Mesodermal cell (in vitro differentiated cells): Measurements from ENCODE around the gene KCNE1. TPM values are rescaled to one million over a fixed set of nuclear protein-coding genes. Genes with fewer than 3 reads are reported as not detected.
"Not testable (repeated sequence)": the region's sequence is repeated elsewhere in the genome, so short reads cannot be mapped to it uniquely, and the experiment has no call there.

ENCODE experiments used
- H3K27ac ChIP-seq: 2 replicates; pipeline ENCODE4 v1.7.0; 2013; ENCODE audit warnings: mild to moderate bottlenecking, low read depth, low read length, moderate library complexity; ENCODE audit not compliant: severe bottlenecking
- H3K36me3 ChIP-seq: 2 replicates; pipeline ENCODE4 v1.7.1; 2013; ENCODE audit warnings: mild to moderate bottlenecking, low read length, moderate library complexity; ENCODE audit not compliant: control insufficient read depth, insufficient read depth
- H3K4me1 ChIP-seq: one replicate; pipeline ENCODE4 v1.7.1; 2013; ENCODE audit warnings: mild to moderate bottlenecking, low read length; ENCODE audit not compliant: insufficient read depth, control insufficient read depth, poor library complexity, severe bottlenecking
- H3K4me3 ChIP-seq: 2 replicates; pipeline ENCODE4 v1.7.0; 2013; ENCODE audit warnings: low read length, control low read depth, mild to moderate bottlenecking; ENCODE audit not compliant: insufficient read depth, poor library complexity, severe bottlenecking; ENCODE audit errors: extremely low read depth
- H3K9me3 ChIP-seq: 2 replicates; pipeline ENCODE4 v1.7.1; 2013; ENCODE audit warnings: mild to moderate bottlenecking, low read length, moderate library complexity; ENCODE audit not compliant: control insufficient read depth
- WGBS, 2 experiments: methylation state at CpG; one replicate each; pipeline ENCODE4 v1.1.5; 2013; ENCODE audit warnings: missing lambda C conversion rate in 2 of 2; ENCODE audit not compliant: insufficient coverage in 2 of 2; 5-methylcytosine and 5-hydroxymethylcytosine counted together
- polyA plus RNA-seq, 2 experiments: library from polyadenylated mRNA; stranded (reverse); fragments of 50-300 nt; gene quantifications; one replicate each; pipeline ENCODE4 v1.2.3, GENCODE V29; 2013

KCNE1 gene
- 1.2 TPM for polyA plus RNA-seq (2013, experiment 1 of 2)
- 1.4 TPM for polyA plus RNA-seq (2013, experiment 2 of 2)

GRCh38 chr21:34511787-34512455 is at the start of gene KCNE1:
TSS of gene KCNE1 (minus strand) at chr21:34512210. CDS start at chr21:34449634, 62,576 bp downstream.
- H3K9me3 ChIP-seq: no peaks in the 10 kb centered on the region
- H3K4me1 ChIP-seq: no peaks in the 10 kb centered on the region
- peaks cover 12% of the 10 kb centered on the region for H3K36me3 ChIP-seq
- H3K27ac ChIP-seq: no peak within 1 kb of the TSS
- WGBS, 2 experiments: 86 to 96% methylated on average over 10 to 12 of the region's 14 CpGs
- no peak within 1 kb of the TSS for H3K4me3 ChIP-seq

- Histone ChIP-seq H3K27ac (no peak overlapping the region), H3K9me3 (no peaks in the 10 kb centered on the region), H3K36me3 (no peaks in the 10 kb centered on the region), H3K4me1 (peaks cover 9% of the 10 kb centered on the region), H3K4me3 (no peak overlapping the region)
- 85 to 98% methylated on average over 6 to 7 of the region's 7 CpGs for WGBS, 2 experiments
Measured at GRCh38 chr21:34561806-34562205, 49.8 kb upstream of the KCNE1 start.

DNA sequence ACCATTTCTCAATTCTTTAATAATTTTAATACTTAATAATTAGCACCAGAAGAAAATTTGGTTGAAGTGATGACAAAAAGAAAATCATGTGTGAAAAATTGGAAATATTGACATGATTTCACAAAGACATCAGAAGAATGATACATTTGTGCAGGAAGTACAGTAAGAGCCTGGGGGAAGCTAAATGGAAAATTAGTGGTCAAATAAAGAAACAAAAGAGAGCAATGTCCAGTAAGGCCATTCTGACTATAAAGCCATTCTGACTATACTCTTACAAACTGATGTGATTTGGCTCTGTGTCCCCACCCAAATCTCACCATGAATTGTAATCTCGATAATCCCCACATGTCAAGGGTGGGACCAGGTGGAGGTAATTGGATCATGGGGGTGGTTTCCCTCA is 48.6 kb upstream of the KCNE1 start:
- no peaks in the 10 kb centered on the region for H3K9me3 ChIP-seq
- no CpG with 5 or more reads among the region's 1 CpG for WGBS, 2 experiments
- H3K4me3 ChIP-seq: no peak overlapping the region
- no peak overlapping the region for H3K27ac ChIP-seq
- H3K4me1 ChIP-seq: peaks cover 9% of the 10 kb centered on the region
- H3K36me3 ChIP-seq: no peaks in the 10 kb centered on the region

DNA sequence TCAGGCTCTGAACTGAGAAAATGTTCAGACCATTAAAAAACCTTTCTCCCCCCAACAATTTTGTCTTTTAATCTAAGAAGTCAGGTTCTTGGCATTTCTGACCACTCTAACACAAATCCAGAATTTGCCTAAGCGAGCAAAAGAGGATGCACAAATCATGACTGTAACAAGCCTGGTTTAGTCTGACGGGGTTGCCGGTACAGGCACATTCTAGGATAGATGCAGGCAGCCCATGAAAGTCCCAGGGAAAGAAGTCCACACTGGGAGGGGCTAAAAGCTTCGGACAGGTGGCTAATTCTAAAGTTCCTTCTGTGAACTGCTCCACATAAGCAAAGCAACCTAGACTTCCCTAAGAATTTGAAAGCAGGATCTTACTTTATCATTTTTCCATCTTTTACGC is 48.0 kb upstream of the KCNE1 start:
- Histone ChIP-seq H3K4me1 (peaks cover 9% of the 10 kb centered on the region), H3K36me3 (no peaks in the 10 kb centered on the region), H3K9me3 (peaks cover 4% of the 10 kb centered on the region), H3K27ac (no peak overlapping the region), H3K4me3 (no peak overlapping the region)
- WGBS, 2 experiments: 94 to 98% methylated on average over 4 of the region's 5 CpGs

DNA sequence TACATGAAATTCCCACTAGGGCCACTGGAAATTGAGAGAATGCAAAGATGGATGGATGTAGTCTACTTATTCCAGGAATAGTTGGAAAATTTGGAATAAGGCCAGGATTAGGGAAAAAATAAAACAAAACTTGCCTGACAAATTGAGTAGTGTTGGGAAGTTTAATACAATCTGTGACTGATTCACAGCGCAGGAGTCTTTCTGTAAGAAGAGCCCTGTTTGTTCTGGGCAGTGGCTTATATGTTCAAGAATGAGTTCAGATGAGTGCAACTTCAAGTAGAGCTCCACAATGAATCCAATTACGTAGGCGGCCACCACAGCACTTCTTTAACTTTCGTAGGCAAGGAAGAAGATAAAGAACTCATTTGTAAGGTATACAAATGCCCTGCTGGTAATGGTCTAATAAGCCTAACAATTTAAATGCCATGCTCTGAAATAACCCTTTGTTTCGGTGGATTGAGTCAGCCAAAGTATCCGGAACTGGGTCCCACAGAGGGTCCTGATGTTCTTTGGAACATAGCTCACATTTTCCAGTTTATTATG is 47.1 kb upstream of the KCNE1 start:
- H3K4me1 ChIP-seq: peaks cover 9% of the 10 kb centered on the region
- H3K36me3 ChIP-seq: no peaks in the 10 kb centered on the region
- no peak overlapping the region for H3K27ac ChIP-seq
- WGBS, 2 experiments: 83 to 91% methylated on average over 6 of the region's 6 CpGs
- H3K9me3 ChIP-seq: peaks cover 7% of the 10 kb centered on the region
- H3K4me3 ChIP-seq: no peak overlapping the region

DNA sequence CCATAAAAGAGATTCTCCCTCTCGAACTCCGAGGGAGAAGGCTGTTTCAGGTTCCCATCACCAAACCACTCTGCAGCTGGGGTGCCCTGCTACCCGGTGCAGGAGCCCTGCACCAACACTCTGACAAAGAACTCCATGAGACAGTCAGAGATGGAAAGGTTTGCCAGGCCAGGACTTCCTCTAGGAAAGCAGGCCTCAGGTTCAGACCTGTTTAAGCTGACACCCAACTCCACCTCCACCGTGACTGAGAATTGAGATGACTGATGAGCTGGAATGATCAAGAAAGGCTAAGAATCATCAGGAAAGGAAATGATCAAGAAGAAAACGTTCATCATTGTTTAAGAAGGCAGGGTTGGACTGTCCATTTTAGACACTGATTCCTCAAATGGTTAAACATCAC is 46.2 kb upstream of the KCNE1 start:
- Histone ChIP-seq H3K4me1 (peaks cover 9% of the 10 kb centered on the region), H3K4me3 (no peak overlapping the region), H3K9me3 (peaks cover 7% of the 10 kb centered on the region), H3K36me3 (no peaks in the 10 kb centered on the region), H3K27ac (no peak overlapping the region)
- 86 to 91% methylated on average over 4 of the region's 5 CpGs for WGBS, 2 experiments

DNA sequence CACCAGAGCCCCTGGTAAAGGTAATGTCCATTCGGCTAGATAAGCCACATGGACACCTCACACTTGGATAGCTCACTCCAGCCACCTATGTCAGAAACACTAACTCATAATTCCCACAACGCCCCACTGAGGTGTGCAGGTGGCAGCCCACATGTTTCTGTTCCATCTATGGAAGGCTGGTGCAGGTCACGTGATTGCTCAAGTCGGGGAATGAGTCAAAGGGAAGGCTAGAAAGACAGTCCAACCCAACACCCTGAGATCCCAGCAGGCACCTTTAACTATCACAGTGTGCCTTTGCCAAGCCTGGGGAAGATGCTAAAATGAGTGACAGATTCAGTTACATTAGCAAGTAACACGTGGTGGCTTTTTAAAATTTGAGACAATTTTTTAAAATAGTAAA is 45.3 kb upstream of the KCNE1 start:
- Histone ChIP-seq H3K4me3 (no peak overlapping the region), H3K4me1 (peaks cover 13% of the 10 kb centered on the region), H3K27ac (no peak overlapping the region), H3K36me3 (no peaks in the 10 kb centered on the region), H3K9me3 (peaks cover 7% of the 10 kb centered on the region)
- 100% methylated on average over 4 of the region's 5 CpGs; no CpG with 5 or more reads in 1 of the 2 experiments for WGBS, 2 experiments

- not testable (repeated sequence) for H3K4me3 ChIP-seq, H3K27ac ChIP-seq, H3K9me3 ChIP-seq, H3K4me1 ChIP-seq, H3K36me3 ChIP-seq
- WGBS, 2 experiments: 80 to 93% methylated on average over 2 of the region's 2 CpGs
Measured at GRCh38 chr21:34554670-34555069, 42.7 kb upstream of the KCNE1 start.

DNA sequence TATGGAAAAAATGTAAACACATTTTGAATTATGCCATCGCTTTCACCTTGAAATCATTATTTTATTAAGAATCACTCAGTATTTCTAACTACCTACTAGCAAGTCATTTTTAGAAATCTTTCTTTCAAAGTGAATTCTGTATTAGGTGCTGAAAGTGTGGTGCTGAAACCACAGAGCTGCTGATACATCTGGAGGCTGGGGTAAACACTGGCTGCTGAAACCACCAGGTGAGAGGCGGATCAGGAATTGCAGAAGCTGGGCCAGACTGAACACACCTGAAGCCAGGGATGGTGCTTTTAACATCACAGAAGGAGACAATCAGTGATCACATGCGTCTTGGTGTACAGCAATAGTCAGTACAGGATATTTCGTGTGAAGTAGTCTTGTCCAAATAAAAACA is 42.2 kb upstream of the KCNE1 start:
- 88 to 100% methylated on average over 1 of the region's 4 CpGs for WGBS, 2 experiments
- Histone ChIP-seq H3K27ac (no peak overlapping the region), H3K4me3 (no peak overlapping the region), H3K9me3 (peaks cover 7% of the 10 kb centered on the region), H3K4me1 (peaks cover 4% of the 10 kb centered on the region), H3K36me3 (no peaks in the 10 kb centered on the region)

DNA sequence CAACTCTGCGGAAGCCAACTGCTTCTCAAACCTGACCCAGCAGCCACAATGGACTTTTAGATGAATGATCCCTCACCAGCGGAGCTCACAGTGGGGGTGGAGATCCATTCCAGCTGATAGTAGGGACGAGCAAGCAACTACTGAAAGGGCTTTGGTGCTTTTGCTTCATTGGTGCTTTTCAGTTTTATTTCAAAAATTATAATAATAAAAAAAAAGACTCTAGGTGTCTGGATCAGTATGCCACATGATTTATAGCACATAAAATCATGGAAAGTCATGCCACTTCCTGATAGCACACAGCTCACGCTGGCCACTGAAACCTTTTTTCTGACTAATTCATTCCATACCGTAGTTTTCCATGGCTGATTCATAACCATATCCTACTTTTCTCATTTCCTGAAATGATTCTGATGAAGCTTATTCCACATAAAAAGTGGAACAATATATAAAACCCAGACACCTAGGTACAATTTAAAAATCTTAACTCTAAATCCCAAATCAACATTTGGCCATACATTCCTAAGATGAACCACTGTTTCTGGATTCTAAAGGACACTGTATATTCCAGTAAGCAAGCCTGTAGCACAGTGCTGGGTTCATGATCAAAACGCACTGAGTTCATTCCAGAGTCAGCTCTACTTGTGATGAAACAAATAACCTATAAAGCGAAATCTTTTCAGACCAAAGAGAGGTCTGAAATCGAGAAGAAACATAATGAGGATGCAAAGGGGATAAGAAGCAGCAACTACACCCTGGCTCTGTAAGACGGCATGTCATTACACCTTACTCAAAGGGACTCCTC is 41.3 kb upstream of the KCNE1 start:
- H3K4me1 ChIP-seq: peaks cover 4% of the 10 kb centered on the region
- no peak overlapping the region for H3K27ac ChIP-seq
- H3K36me3 ChIP-seq: no peaks in the 10 kb centered on the region
- WGBS, 2 experiments: 67 to 93% methylated on average over 3 to 4 of the region's 9 CpGs
- H3K9me3 ChIP-seq: peaks cover 7% of the 10 kb centered on the region
- H3K4me3 ChIP-seq: no peak overlapping the region
